GM12891 (cell line): Measurements from ENCODE around the gene RUNX1.

ENCODE experiments used
- POLR2AphosphoS5 ChIP-seq: IDR thresholded peaks from 2 replicates; pipeline ENCODE4 v1.6.1; 2011; ENCODE audit warnings: low read depth, low read length, control low read depth
- TAF1 ChIP-seq: IDR thresholded peaks from 2 replicates; pipeline ENCODE4 v1.6.1; 2011; ENCODE audit warnings: low read depth, low read length, control low read depth

- TF ChIP-seq POLR2AphosphoS5 (no peak), TAF1 (no peak)
Observed at GRCh38 chr21:35077466-35077865, 28.4 kb upstream of the RUNX1 start.
